Body of pancreas (tissue), 4 donors: ENCODE results near the gene CEP164.

ENCODE experiments used
- CTCF ChIP-seq, 7 experiments: fragments of 450-650 bp in 4 of 7; fragments of 200-600 bp in 3 of 7; sonication (generic) in 3 of 7; IDR thresholded peaks; one replicate each; pipeline ENCODE4 v1.5.1; 2016 to 2019; ENCODE audit warnings: antibody characterized with exemption in 7 of 7
- POLR2A ChIP-seq, 3 donors: fragments of 450-650 bp; IDR thresholded peaks; one replicate each; pipeline ENCODE4 v1.6.1; 2016; ENCODE audit warnings: antibody characterized with exemption in 3 of 3, mild to moderate bottlenecking in 2 of 3

- TF ChIP-seq CTCF (IDR thresholded peaks at IDR 0.05) = no peak
- no peak for TF ChIP-seq POLR2A (IDR thresholded peaks at IDR 0.05)
Measured at GRCh38 chr11:117435326-117435725, 107.7 kb downstream of the CEP164 start.
